CD14-positive monocyte (primary cell): ENCODE measurements around the gene ABHD17C. TPM values are rescaled to one million over a fixed set of nuclear protein-coding genes. Genes with fewer than 3 reads are reported as not detected.
A peak's percentile ranks its signal among the peaks of the same experiment; 100 is the strongest.

Experiments
- DNase-seq, 3 donors: peaks; one replicate each; pipeline ENCODE4 v3.0.0-alpha.2; 2011 to 2022
- H2AFZ ChIP-seq: 2 replicates; pipeline ENCODE4 v1.6.0; 2012; ENCODE audit warnings: mild to moderate bottlenecking, low read depth, low read length, inconsistent platforms; ENCODE audit not compliant: insufficient read depth, poor library complexity, severe bottlenecking
- H3K27ac ChIP-seq, 2 donors: 1 replicate in 1 of 2; 2 replicates in 1 of 2; pipeline ENCODE4 v1.5.1; 2012 to 2013; ENCODE audit warnings: low read length in 2 of 2, control low read depth in 1 of 2, inconsistent platforms in 1 of 2, low read depth in 1 of 2, mild to moderate bottlenecking in 1 of 2
- H3K27me3 ChIP-seq, 2 donors: one replicate each; pipeline versions ENCODE4 v1.6.0 to v1.6.1; 2011 to 2013; ENCODE audit warnings: low read length in 2 of 2; ENCODE audit not compliant: control insufficient read depth in 2 of 2, insufficient read depth in 2 of 2
- H3K36me3 ChIP-seq, 2 donors: replicated peaks in 1 of 2; 1 replicate in 1 of 2; 2 replicates in 1 of 2; pipeline versions ENCODE4 v1.5.1 to v1.6.1; 2012 to 2013; ENCODE audit warnings: low read length in 2 of 2, control low read depth in 1 of 2, inconsistent platforms in 1 of 2, mild to moderate bottlenecking in 1 of 2; ENCODE audit not compliant: insufficient read depth in 2 of 2, control insufficient read depth in 1 of 2
- H3K4me1 ChIP-seq, 2 donors: 1 replicate in 1 of 2; 2 replicates in 1 of 2; pipeline versions ENCODE4 v1.5.1 to v1.6.1; 2012 to 2013; ENCODE audit warnings: low read length in 2 of 2, control low read depth in 1 of 2, inconsistent platforms in 1 of 2, mild to moderate bottlenecking in 1 of 2, moderate library complexity in 1 of 2; ENCODE audit not compliant: insufficient read depth in 2 of 2, control insufficient read depth in 1 of 2
- H3K4me2 ChIP-seq: replicated peaks from 2 replicates; pipeline ENCODE3; 2012; ENCODE audit warnings: low read length, moderate library complexity, mild to moderate bottlenecking; ENCODE audit not compliant: poor library complexity, severe bottlenecking; ENCODE audit errors: extremely low read depth
- H3K4me3 ChIP-seq, 3 experiments: fragments of 200-600 bp in 1 of 3; sonication (generic) in 1 of 3; replicated peaks in 1 of 3; 1 replicate in 2 of 3; 2 replicates in 1 of 3; pipeline ENCODE4 v1.5.1; 2011 to 2013; ENCODE audit warnings: low read length in 3 of 3, mild to moderate bottlenecking in 3 of 3, control low read depth in 2 of 3, low read depth in 2 of 3, inconsistent platforms in 1 of 3, moderate library complexity in 1 of 3
- H3K79me2 ChIP-seq: 2 replicates; pipeline ENCODE4 v1.6.0; 2012; ENCODE audit warnings: mild to moderate bottlenecking, control low read depth, inconsistent platforms, low read length, moderate library complexity; ENCODE audit not compliant: insufficient read depth
- H3K9ac ChIP-seq: 2 replicates; pipeline ENCODE4 v1.6.0; 2017; ENCODE audit warnings: low read length, mild to moderate bottlenecking; ENCODE audit not compliant: insufficient read depth, poor library complexity, severe bottlenecking
- H3K9me3 ChIP-seq, 2 donors: replicated peaks in 1 of 2; 1 replicate in 1 of 2; 2 replicates in 1 of 2; pipeline versions ENCODE4 v1.5.1 to v1.6.1; 2012 to 2013; ENCODE audit warnings: low read length in 2 of 2, control low read depth in 1 of 2; ENCODE audit not compliant: control insufficient read depth in 1 of 2, insufficient read depth in 1 of 2
- H4K20me1 ChIP-seq: 2 replicates; pipeline ENCODE4 v1.6.0; 2012; ENCODE audit warnings: mild to moderate bottlenecking, low read length, control low read depth, moderate library complexity; ENCODE audit not compliant: insufficient read depth
- H3K27ac Mint-ChIP-seq, 7 donors: one replicate each; pipeline ENCODE4 v1.8.0; 2020; ENCODE audit warnings: mild to moderate bottlenecking in 7 of 7, mixed read lengths in 7 of 7, moderate library complexity in 6 of 7, inconsistent platforms in 2 of 7
- H3K27me3 Mint-ChIP-seq, 3 donors: one replicate each; pipeline ENCODE4 v1.8.0; 2021 to 2022; ENCODE audit warnings: low read depth in 3 of 3, mild to moderate bottlenecking in 3 of 3, mixed read lengths in 3 of 3, moderate library complexity in 3 of 3, inconsistent platforms in 1 of 3
- H3K36me3 Mint-ChIP-seq, 2 donors: one replicate each; pipeline ENCODE4 v1.8.0; 2020; ENCODE audit warnings: mixed read lengths in 2 of 2, inconsistent platforms in 1 of 2, mild to moderate bottlenecking in 1 of 2
- H3K4me1 Mint-ChIP-seq: one replicate; pipeline ENCODE4 v1.8.0; 2020; ENCODE audit warnings: mild to moderate bottlenecking, mixed read lengths
- H3K4me3 Mint-ChIP-seq, 2 donors: one replicate each; pipeline ENCODE4 v1.8.0; 2020; ENCODE audit warnings: mild to moderate bottlenecking in 2 of 2, mixed read lengths in 2 of 2, moderate library complexity in 1 of 2
- H3K9me3 Mint-ChIP-seq, 7 donors: one replicate each; pipeline ENCODE4 v1.8.0; 2020 to 2022; ENCODE audit warnings: mixed read lengths in 7 of 7, mild to moderate bottlenecking in 6 of 7, moderate library complexity in 6 of 7, inconsistent platforms in 2 of 7
- CTCF ChIP-seq: fragments of 200-600 bp; IDR thresholded peaks from one replicate; pipeline ENCODE4 v1.8.0; 2022; ENCODE audit warnings: antibody characterized with exemption, mild to moderate bottlenecking
- WGBS: methylation state at CpG from one replicate; pipeline ENCODE4 v1.1.5; 2013; ENCODE audit warnings: missing lambda C conversion rate; ENCODE audit not compliant: insufficient coverage; 5-methylcytosine and 5-hydroxymethylcytosine counted together
- intact Hi-C, 2 donors: fragments of 100-400 bp; cut with micrococcal nuclease; formaldehyde crosslinking; loops; one replicate each; pipeline versions ENCODE4 v1.15.0 to v1.15.1; 2023
- polyA plus RNA-seq, 3 donors: library from polyadenylated mRNA; depleted of rRNA in 1 of 3; unstranded in 2 of 3; stranded (reverse) in 1 of 3; fragments of 300-500 nt in 2 of 3; fragments of >200 nt in 1 of 3; fragmentation: Illumina TruSeq in 2 of 3; gene quantifications; 1 replicate in 2 of 3; 2 replicates in 1 of 3; pipeline ENCODE4 v1.2.3, GENCODE V29; 2012 to 2021

The ABHD17C gene
- polyA plus RNA-seq, 3 donors, result 0.48 to 0.76 (median 0.68) TPM

GRCh38 chr15:80730387-80730786 lies 35.3 kb downstream of the ABHD17C start:
- H3K36me3 ChIP-seq, result no peaks in the 10 kb centered on the region
- H3K9me3 ChIP-seq, result peaks cover 0 to 3% of the 10 kb centered on the region in 2 donors
- no peaks in the 10 kb centered on the region for H3K79me2 ChIP-seq
- intact Hi-C loops, result no loop called here
- WGBS, result 95% methylated on average over 7 of the region's 7 CpGs
- Mint-ChIP-seq H3K4me1 (peaks cover 10% of the 10 kb centered on the region), H3K27ac (no peak overlapping the region), H3K4me3 (no peak overlapping the region), H3K9me3 (peaks cover 0 to 9% (median 5%) of the 10 kb centered on the region in 7 donors), H3K27me3 (peaks cover 0 to 4% (median 0%) of the 10 kb centered on the region in 3 donors), H3K36me3 (no peaks in the 10 kb centered on the region)
- H3K4me3 ChIP-seq, result no peak overlapping the region
- TF ChIP-seq CTCF, result no peak
- no peak overlapping the region for H3K9ac ChIP-seq
- no peak overlapping the region for H3K27ac ChIP-seq
- H2AFZ ChIP-seq, result no peak overlapping the region
- no peaks in the 10 kb centered on the region for H3K27me3 ChIP-seq
- no peak for DNase-seq
- no peak overlapping the region for H3K4me2 ChIP-seq
- H3K4me1 ChIP-seq, result no peaks in the 10 kb centered on the region
- H4K20me1 ChIP-seq, result no peaks in the 10 kb centered on the region

- H3K27ac Mint-ChIP-seq, result no peak overlapping the region
- no peaks in the 10 kb centered on the region for H3K4me1 ChIP-seq
- no peaks in the 10 kb centered on the region for H3K36me3 Mint-ChIP-seq
- no peaks in the 10 kb centered on the region for H3K9me3 ChIP-seq
- no peak overlapping the region for H3K9ac ChIP-seq
- peaks cover 0 to 6% (median 3%) of the 10 kb centered on the region in 7 donors for H3K9me3 Mint-ChIP-seq
- no peaks in the 10 kb centered on the region for H4K20me1 ChIP-seq
- peaks cover 0 to 4% (median 0%) of the 10 kb centered on the region in 3 donors for H3K27me3 Mint-ChIP-seq
- no peak for TF ChIP-seq CTCF
- no peak overlapping the region for H3K4me3 ChIP-seq
- H3K4me2 ChIP-seq, result no peak overlapping the region
- no peak overlapping the region for H2AFZ ChIP-seq
- H3K27me3 ChIP-seq, result no peaks in the 10 kb centered on the region
- intact Hi-C loops, result no loop called here
- H3K79me2 ChIP-seq, result no peaks in the 10 kb centered on the region
- H3K36me3 ChIP-seq, result no peaks in the 10 kb centered on the region
- peak in 1 of 3 donors; percentile 8 for DNase-seq
- no peak overlapping the region for H3K27ac ChIP-seq
- peaks cover 10% of the 10 kb centered on the region for H3K4me1 Mint-ChIP-seq
- H3K4me3 Mint-ChIP-seq, result no peak overlapping the region
- WGBS, result 33% methylated on average over 5 of the region's 6 CpGs
Measured at GRCh38 chr15:80730926-80731325, 35.8 kb downstream of the ABHD17C start.
